HepG2 (cell line): ENCODE results near the gene EPB41L2.

Experiments used
- EP300 ChIP-seq, 3 experiments: sonication (generic) in 1 of 3; formaldehyde crosslinking in 1 of 3; IDR thresholded peaks; 2 replicates each; pipeline versions ENCODE4 v1.5.1 to v1.6.1; 2011 to 2020; ENCODE audit warnings: low read depth in 2 of 3, low read length in 2 of 3, borderline replicate concordance in 1 of 3, improper control_type of control experiment in 1 of 3, mild to moderate bottlenecking in 1 of 3, missing genetic modification reagents in 1 of 3, moderate library complexity in 1 of 3
- KDM6A ChIP-seq: IDR thresholded peaks from 2 replicates; pipeline ENCODE4 v1.6.1; 2016; ENCODE audit warnings: low read depth
- MAFK ChIP-seq, 2 experiments: IDR thresholded peaks in 1 of 2; conservative IDR thresholded peaks in 1 of 2; 2 replicates each; pipeline ENCODE4 v1.6.1; 2011; ENCODE audit warnings: improper control_type of control experiment in 2 of 2, low read length in 2 of 2
- RARG ChIP-seq: sonication (generic); formaldehyde crosslinking; IDR thresholded peaks from 2 replicates; pipeline ENCODE4 v1.4.0; 2020; ENCODE audit warnings: low read depth, mild to moderate bottlenecking, missing genetic modification reagents

DNA sequence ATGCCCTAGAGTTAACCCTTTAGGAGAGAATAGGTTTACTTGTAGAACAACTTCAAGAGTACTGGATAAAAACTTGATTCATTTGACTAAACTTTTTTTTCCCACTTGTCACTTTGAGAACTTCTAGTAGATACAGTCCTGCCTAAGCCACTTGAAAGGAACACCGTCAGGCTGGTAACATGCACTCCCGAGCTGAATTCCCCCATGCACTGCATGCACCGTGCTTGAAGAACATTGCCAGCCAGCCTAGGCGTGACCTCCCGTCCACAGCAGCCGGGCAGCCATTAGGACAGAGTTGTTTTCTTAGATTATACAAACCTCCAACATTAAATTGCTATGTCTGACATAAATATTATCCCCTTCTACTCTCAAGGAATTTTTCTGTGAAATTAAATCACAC lies 183.2 kb downstream of the EPB41L2 start:
- TF ChIP-seq RARG (CRISPR knock-in tag) = no peak
- TF ChIP-seq KDM6A (CRISPR knock-in tag) = no peak
- TF ChIP-seq MAFK (conservative IDR thresholded peaks at IDR 0.05 in 1 of 2, IDR thresholded peaks at IDR 0.05 in 1 of 2; ENCODE audit: low read length in 2 of 2) = no peak
- TF ChIP-seq EP300 (IDR thresholded peaks at IDR 0.05; ENCODE audit: low read depth in 2 of 2, low read length in 2 of 2) = no peak
- no peak for TF ChIP-seq EP300 (CRISPR knock-in tag; IDR thresholded peaks at IDR 0.05; ENCODE audit: borderline replicate concordance)
